Activated gamma-delta T cell (primary cell): ENCODE data around the gene WDFY1.

Source experiments
- DNase-seq: peaks from one replicate; lab custom pipeline; 2025; lab: John Stamatoyannopoulos, UW

The WDFY1 gene

DNA sequence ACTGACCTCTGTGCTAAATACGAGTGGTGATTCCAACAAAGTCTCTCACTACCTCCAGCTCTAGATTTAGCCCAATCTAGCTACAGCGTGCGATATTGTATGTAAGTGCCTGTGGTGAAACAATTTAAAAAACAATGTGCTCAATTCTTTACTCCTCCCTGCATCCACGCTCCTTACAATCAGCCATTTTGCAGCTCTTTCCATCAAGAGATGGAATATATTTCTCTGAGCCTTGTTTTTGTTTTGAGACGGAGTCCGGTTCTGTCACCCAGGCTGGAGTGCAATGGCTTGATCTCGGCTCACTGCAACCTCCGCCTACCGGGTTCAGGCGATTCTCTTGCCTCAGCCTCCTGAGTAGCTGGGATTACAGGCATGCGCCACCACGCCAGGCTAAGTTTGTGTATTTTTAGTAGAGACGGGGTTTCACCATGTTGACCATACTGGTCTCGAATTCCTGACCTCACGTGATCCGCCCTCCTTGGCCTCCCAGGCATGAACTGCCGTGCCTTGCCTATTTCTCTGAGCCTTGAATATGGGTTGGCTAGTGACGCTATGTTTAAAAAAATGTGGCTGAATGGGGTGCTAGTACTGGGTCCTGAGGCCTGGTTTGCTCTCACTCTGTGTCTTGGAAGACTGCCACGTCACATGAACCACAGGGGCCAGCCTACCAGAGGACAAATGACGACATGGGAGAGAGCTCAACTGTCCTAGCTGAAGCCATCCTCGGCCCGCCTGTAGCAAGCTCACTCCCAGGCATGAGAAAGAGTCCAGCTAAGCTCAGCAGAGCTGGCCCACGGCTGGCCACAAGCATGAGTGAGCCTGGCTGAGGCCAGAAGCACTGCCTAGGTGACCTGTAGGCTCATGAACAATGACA, 14.8 kb downstream of the WDFY1 start:
- DNase-seq, result no peak

DNA sequence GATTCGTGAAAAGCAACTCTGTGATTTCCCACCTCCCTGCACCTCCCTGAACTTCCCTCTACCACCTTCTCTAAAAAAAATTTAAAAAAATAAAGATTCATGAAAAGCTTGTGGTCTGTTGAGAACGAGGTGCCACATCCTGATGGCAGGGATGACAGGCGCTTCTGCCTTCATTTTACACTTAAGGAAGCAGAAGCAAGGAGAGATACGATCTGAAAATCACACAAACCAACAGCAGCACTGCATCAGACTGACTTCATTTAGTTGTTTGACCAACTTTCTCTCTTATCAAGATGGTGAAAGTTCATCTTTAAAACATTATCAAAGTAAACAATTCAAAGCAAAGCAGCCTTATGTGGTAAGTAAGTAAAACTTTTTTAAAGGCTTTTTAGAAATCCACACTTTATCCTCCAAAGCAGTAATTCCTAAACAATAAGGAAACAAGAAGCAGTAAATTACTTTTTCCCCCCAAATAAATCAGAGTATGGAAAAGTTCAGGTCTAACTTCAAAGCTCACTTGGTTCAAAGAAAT, 15.5 kb downstream of the WDFY1 start:
- no peak for DNase-seq

DNA sequence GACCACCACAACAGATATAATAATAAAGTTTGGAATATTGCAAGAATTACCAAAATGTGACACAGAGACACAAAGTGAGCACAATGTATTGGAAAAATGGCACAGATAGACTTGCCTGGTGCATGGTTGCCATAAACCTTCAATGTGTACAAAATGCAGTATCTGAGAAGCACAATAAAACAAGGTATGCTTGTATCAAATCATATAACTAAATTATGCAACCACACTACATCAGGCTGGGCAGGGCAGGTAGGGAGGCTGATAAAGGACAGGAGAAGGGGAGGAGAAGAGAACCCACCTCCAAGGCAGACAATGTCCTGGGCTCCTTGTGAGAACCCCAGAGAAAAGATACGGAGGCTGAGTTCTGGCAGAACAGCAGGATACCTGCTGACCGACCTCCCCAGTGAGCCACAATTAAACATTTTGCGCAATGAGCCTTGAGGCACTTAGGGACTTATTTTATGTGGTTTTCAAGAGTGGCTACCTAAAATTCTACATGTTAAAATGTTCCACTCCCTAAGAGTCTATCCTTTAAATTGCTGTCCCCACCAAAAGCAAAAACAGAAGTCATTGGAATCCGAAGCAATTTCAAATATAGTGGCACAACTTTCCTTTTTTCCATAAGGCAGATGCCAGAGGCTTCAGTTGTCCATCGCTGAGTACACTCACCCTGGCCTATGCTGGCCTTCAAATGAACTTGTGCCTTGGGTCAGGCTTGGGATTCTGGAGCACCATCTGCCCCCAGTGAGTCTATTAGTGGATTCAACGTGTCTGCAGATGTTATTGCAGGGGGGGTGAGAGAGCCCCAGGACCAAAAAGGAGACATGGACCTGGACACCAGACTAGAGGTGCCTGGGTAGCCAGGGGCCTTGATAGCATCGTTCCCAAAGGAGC, 16.8 kb downstream of the WDFY1 start:
- no peak for DNase-seq

DNA sequence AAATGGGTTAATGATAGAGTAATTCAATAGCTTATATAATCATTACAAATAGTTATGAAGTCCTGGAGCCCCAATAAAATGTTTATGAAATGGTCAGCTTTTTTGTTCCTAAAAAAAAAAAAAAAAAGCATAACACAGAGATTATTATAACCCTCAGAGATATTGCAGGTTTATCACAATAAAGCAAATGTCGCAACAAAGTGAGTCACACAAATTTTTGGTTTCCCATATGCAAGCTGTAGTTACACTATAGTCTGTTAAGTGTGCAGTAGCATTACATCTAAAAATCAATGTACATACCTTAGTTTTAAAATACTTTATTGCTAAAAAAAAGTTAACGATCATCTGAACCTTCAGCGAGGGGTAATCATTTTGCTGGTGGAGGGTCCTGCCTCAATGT, 20.0 kb downstream of the WDFY1 start:
- no peak for DNase-seq

DNA sequence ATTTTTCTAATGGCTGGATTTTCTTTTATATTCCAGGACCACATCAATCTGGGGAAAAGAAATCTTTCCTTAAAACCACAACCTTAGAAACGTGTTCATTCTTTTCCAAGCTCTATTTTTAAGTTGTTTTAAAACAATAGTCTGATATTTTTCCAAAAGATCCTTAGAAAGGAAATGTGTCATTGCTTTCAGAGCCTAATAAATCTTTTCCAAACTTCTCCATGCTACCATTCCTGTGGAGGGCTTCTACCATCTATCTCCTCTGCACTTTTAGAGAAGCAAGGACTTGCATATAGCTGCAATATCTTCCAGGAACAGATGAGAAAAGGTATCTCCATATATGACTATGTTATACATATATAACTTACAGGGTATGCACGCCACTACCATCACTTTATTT, 21.2 kb downstream of the WDFY1 start:
- DNase-seq, result no peak

DNA sequence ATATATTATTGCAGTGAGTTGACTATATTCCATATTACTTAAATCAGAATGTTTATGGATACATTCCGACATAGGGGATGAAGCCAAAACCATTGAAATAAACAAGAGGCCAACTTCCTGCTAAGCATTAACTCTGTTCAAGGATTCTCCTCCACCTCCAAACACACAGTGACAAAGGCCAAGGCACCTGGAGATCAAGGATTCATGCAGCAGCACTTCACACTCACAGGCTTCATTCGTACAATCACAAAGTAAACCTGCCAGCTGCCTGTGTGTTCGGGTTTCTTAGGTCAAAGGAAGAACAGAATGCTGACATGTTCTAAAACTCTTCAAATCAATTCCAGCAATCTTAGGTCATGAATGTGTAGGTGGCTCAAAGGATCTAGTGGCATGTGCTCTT, 22.8 kb downstream of the WDFY1 start:
- no peak for DNase-seq

DNA sequence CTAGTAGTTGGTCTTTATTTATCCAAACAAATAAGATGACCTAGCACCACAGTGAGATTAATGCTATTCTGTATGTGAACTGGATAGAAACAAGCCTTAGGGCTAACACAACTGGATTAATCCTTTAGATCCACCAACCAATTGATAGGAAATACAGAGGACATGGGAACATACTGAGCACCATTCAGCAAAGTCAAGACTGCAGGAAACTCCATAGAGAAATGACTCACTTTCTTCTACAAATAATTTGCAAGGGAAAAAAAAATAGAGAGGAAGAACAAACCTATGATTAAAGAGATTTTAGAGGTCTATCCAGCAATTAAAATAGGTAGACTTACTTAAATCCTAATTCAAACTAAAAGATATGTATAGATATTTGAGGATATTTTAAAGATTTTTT, 23.9 kb downstream of the WDFY1 start:
- DNase-seq, result no peak

DNA sequence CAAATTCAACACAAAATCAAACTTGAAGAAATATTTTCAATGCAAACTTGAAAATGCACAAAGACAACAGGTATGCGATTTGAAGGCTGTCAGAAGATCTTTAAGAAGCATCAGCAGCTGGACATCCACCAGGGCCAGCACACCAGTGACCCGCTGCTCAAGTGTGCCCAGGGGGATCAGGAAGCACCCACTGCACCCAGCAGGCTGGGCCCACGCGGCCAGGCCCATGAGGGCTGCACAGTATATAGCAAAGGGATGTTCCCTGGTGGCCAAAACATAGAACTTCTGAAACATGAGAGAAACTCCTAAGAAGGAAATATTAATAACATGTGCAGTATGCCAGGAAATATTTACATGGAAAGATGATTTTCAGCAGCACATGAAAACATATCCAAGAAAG, 25.0 kb downstream of the WDFY1 start:
- no peak for DNase-seq

DNA sequence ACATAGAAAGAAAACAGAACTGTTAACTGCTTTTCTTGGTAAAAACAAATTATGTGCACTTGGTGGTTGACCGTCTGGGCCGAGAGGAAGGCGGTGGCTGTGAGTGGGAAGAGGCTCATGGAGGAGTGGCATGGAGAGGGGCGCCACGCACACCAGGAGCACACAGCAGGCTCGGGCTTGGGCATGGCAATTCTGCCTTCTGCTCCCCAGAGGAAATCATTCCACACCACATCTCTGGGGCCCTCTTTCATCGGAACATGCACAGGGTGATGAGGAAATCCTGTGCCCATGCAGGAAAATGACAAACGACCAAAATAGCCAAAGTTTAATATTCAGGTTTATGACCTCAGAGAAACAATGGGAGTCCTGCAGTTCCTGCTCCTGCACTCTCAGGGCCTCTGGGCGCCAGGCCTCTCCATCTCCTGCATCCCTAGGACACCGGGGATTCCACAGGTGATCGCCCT, 26.4 kb downstream of the WDFY1 start:
- no peak for DNase-seq

DNA sequence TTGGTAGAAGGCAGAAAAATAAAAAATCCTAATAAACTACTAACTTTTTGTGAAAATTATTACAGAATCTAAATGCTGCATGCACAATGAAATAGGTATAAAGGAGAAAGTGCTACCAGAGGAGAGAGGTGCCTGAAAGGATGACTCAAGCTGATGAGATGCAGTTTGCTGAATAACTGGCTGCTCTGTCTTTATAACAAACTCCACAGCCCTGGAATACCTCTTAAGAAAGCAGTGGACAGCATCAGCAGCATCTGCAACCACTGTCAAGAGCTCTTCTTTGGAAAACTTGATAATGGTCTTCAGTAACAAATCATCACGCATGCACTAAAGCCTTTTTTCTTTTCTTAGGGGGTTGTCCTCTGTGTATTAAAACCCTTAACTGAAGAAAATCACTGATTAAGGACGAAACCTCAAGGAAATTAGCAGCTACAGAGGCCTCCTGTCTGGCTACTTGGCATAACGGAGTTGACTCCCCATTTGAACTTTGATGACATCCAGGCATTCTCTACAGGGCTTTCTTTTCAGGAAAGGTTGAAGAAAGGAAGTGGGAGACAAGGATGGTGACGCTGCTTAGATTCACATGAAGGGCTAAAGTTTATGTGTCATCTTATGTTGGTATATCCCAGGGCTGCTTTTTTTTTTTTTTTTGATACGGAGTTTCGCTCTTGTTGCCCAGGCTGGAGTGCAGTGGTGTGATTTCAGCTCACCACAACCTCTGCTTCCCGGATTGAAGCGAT, 28.8 kb downstream of the WDFY1 start:
- DNase-seq, result no peak

DNA sequence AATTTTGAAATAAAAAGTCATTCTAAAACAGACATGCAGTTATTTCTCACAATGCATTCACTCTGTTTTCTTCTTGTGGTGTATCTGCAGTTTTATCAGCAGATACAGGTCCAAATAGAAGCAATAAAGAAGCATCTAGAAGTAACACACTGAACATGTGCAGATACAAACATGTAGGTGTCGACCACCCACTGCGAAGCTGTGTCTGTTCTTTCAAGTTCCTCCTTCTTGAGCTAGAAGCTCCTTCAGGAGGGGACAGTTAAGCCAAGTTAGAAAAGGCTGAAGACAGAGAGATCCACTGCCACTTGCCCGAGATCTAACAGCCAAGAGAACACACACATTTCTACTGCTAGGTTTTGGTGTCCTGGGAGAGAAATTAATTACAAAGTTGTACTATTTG, 30.1 kb downstream of the WDFY1 start:
- DNase-seq, result no peak

DNA sequence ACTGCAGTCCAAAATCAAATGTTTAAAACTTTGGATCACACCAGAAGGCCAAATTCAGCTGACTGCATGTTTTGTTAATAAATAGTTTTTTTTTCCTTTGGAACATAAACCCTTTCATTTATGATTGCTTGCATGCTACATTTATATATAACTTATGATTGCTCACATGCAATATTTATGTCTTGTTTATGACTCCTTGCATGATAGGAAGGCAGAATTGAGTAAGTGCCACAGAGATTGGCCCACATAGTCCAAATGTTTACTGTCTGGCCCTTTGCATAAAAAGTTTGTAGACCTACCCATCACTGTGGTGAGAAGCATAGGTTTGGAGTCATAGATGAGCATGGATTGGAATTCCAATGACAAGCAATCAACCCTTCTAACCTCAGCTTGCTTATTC, 30.8 kb downstream of the WDFY1 start:
- no peak for DNase-seq

DNA sequence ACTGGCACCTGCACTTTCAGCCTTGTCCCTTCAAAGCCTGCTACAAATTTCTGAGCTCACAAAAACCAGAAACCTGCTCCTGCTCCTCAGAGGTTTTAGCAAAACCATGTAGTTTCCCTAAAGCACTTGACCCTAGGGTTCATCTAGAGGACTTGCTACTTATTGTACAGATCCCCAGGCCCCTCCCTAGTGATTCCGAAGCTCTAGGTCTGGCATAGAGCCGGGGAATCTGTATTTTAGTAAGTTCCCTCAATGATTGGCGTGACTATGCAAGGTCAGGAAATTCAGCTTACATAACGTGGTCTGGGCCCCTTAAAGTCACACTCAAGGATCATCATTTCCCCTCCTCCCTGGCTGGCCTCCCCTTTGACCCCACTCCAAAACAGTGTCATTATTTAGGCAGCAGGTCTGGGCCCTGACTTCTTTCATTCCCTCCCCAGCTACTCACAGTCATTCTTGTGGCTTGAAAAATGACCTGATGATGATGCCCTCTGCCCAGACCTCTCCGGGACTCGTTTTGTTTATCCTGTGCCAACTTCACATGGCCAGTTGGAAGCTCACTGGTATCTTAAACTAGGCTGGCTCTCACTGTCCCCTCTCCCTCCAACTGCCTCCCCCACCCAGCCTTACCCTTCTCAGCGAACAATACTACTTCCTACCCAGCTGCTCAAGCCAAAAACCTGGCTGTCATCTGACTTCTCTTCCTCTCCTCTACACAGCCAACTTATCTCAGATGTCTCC, 36.0 kb downstream of the WDFY1 start:
- no peak for DNase-seq

DNA sequence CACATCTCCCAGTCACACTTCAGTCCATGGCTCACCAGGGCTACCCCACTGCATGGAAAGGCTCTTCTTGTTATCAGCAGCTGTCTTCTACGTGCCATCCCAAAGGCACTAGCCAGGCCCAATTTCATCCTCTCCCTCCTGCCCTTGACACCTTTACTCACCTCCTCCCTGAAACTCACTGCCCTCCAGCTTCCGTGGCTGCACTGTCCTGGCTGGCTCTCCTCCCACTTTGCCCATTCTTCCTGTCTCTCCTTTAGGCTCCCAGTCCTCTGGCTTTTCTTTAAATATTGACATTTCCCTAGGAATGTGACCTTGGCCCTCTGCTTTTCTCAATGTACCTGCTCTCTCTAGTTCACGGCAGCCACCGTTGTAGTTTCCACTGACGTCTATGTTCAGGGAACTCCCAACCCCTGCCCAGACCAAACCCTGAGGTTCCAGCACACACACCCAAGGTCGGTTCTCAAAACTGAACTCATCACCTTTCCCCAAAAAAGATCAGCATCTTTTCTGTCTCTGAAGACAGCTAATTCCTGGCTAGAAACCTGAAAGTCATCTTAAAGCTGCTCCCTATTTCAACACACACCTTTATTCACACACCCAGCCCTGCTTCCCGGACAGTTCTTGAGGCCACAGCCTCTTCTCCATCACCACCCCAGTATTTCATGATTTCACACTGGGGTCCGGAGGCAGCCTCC, 36.7 kb downstream of the WDFY1 start:
- no peak for DNase-seq

DNA sequence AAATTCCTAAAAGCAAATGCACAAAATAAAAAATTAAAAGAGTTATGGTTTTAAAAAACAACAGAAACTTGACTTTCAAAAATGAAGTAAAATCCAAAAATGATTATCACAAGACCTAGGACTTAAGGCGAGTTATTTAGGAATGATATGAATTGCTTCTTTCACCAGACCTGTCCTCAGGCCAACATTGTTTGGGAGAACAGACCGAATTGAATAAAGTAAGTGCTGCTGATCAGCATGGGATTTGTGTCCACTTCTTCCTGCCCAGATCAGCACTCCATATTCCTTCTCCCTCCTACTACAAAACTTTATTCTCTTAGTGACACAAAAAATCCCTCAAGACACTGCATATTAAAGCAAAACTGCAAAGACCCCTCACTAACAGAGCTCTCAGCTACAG, 39.1 kb downstream of the WDFY1 start:
- no peak for DNase-seq

DNA sequence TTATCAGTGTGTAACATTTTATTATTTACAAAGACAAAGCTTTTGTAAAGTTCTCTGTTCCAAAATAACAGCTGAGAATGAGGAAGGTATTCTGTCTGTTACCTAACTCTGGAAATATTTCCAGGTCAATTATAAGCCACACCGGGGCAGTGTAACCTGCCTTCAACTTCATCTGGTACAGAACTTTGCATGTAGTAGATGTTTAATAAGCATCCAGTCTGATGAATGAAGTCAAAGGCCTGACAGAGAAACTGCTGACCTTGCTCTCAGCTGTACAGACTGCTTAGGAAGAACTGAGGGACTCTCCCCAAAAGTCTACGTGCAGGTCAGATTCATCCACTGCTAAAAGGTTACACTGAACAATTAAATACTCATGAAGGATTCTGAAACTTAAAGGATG, 43.3 kb downstream of the WDFY1 start:
- no peak for DNase-seq

DNA sequence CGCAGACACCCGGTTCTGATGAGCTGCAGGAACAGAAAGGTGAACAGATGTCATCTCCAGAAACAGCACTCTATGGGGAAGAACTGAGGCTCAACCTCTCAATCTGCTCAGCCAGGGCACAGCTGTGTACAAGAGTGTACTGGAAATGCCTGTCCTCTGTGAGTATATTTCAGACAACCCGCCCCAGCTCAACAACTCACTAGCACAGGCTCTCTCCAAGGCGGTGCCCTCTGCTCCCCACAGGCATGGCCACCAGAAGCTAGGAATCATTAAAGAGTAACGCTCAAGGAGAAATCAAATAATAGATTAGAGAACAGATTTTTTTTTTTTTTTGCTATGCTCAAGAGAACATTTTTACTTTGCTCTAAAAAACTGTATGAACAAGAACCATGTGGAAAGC, 43.8 kb downstream of the WDFY1 start:
- DNase-seq, result no peak

DNA sequence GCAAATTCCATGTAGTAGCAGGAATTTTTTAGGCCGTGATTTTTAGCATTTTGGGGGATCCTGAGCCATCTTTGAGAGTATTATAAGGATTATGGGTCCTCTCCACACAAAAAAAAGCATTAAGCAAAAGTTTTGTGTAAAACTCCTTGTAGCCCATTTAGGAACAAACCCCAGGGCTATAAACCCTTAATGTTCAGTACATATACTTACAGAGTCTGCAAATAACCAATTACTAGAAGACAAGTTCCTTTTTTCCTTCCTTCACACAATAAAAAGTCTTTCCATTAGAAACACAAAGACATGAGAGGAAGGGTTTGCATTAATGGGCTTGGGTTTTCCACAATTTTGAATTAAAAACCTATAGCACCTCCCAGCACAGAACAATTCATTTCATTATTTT, 44.6 kb downstream of the WDFY1 start:
- DNase-seq, result no peak

DNA sequence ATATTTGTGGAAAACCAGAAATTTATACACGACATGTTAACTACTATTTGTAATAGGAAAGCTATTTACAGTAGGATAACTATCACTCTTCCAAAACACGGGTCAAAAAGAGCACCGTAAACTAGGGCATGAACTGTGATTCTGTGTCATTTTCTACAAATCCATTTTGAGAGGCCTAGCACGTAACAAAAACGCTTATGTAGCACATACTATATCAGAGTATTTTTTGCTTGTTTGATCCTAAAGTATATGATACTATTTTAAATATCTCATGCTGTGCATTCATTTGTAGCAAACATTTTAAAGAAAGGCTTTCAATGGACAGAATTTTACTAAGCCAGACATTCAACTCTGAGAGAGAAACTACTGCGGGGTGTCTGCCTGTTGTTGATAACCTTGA, 45.1 kb downstream of the WDFY1 start:
- no peak for DNase-seq

DNA sequence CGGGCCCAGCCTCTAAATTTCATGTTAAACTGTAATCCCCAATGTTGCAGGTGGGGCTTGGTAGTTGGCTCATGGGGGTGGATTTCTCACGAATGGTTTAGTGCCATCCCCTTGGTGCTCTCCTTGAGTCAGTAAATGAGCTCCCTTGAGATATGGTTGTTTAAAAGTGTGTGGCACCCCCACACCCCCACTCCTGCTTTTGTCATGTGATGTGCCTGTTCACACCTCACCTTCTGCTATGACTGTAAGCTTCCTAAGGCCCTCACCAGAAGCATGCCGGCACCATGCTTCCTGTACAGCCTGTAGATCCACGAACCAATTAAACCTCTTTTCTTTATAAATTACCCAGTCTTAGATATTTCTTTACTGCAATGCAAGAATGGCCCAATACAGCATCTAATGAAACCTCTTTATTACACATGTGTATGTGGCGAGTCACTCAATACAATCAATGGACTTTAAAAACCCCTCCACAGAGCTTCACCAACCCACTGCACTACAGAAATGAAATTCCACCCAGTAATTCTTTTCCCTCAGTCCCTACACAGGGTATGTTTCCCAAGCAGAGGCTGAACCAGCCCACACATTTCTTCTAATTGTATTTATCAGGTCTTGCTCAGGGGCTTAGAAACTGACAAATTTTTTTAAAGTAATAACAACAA, 47.3 kb downstream of the WDFY1 start:
- DNase-seq, result no peak
